G401 (cell line): ENCODE data around the gene GALR3. TPM values are rescaled to one million over a fixed set of nuclear protein-coding genes. Genes with fewer than 3 reads are reported as not detected.
"Not testable (repeated sequence)": the region's sequence is repeated elsewhere in the genome, so short reads cannot be mapped to it uniquely, and the experiment has no call there.

ENCODE experiments used
- DNase-seq: peaks from one replicate; pipeline ENCODE4 v3.0.0-alpha.2; 2015; ENCODE audit warnings: low spot score
- in situ Hi-C: cut with HindIII; loops from 2 replicates; pipeline ENCODE4 v1.10.0; 2016; ENCODE audit warnings: low sequenced_read_pairs, mixed read lengths
- total RNA-seq: library from RNA; depleted of rRNA; stranded (reverse); fragments of >200 nt; shearing (Covaris generic); gene quantifications from 2 replicates; pipeline ENCODE4 v1.2.3, GENCODE V29; 2014; rRNA removed

Gene GALR3
- total RNA-seq: not detected in 2 replicates

GRCh38 chr22:37823134-37823985, at the start of gene GALR3:
TSS of gene GALR3 (plus strand) at chr22:37823382. CDS start at chr22:37823407, 25 bp downstream.
- in situ Hi-C loops: no loop called here
- DNase-seq: peak; percentile 67

- no peak for DNase-seq
Observed at GRCh38 chr22:37774728-37775127, 48.5 kb upstream of the GALR3 start.

GRCh38 chr22:37775785-37776638, 47.2 kb upstream of the GALR3 start:
- in situ Hi-C loops: no loop called here

More at GRCh38 chr22:37774728-37775127, 48.5 kb upstream of the GALR3 start:
- in situ Hi-C loops: loop anchor here (5.0 kb wide), 1 partner anchor 43 kb away; no protein-coding TSS in a partner anchor

GRCh38 chr22:37776639-37777005, 46.6 kb upstream of the GALR3 start:
- in situ Hi-C loops: no loop called here
- DNase-seq: no peak

More at GRCh38 chr22:37775785-37776638, 47.2 kb upstream of the GALR3 start:
- no peak for DNase-seq

GRCh38 chr22:37777122-37777687, 46.0 kb upstream of the GALR3 start:
- DNase-seq: no peak
- in situ Hi-C loops: no loop called here

GRCh38 chr22:37778370-37779009, 44.7 kb upstream of the GALR3 start:
- DNase-seq: no peak

GRCh38 chr22:37781434-37782059, 41.6 kb upstream of the GALR3 start:
- DNase-seq: no peak
- in situ Hi-C loops: no loop called here

More at GRCh38 chr22:37778370-37779009, 44.7 kb upstream of the GALR3 start:
- in situ Hi-C loops: no loop called here

- in situ Hi-C loops: no loop called here
Observed at GRCh38 chr22:37782340-37783168, 40.6 kb upstream of the GALR3 start.

GRCh38 chr22:37784829-37785495, 38.2 kb upstream of the GALR3 start:
- no peak for DNase-seq
- in situ Hi-C loops: no loop called here

More at GRCh38 chr22:37782340-37783168, 40.6 kb upstream of the GALR3 start:
- no peak for DNase-seq

- no peak for DNase-seq
- in situ Hi-C loops: no loop called here
Observed at GRCh38 chr22:37790234-37790633, 32.9 kb upstream of the GALR3 start.

- no peak for DNase-seq
- in situ Hi-C loops: no loop called here
Observed at GRCh38 chr22:37792494-37792893, 30.7 kb upstream of the GALR3 start.

GRCh38 chr22:37794376-37794775, 28.8 kb upstream of the GALR3 start:
- no peak for DNase-seq
- in situ Hi-C loops: no loop called here

- in situ Hi-C loops: no loop called here
- DNase-seq: no peak
Observed at GRCh38 chr22:37796079-37796478, 27.1 kb upstream of the GALR3 start.

- DNase-seq, in situ Hi-C loops: not testable (repeated sequence)
Observed at GRCh38 chr22:37797259-37797658, 25.9 kb upstream of the GALR3 start.

- in situ Hi-C loops: no loop called here
- DNase-seq: no peak
Observed at GRCh38 chr22:37797874-37798500, 25.2 kb upstream of the GALR3 start.

GRCh38 chr22:37799979-37800378, 23.2 kb upstream of the GALR3 start:
- DNase-seq, in situ Hi-C loops: not testable (repeated sequence)

GRCh38 chr22:37801946-37802309, 21.3 kb upstream of the GALR3 start:
- DNase-seq: peak; percentile 57
- in situ Hi-C loops: no loop called here
